Measurements from ENCODE around the gene CLSTN2.

Gene CLSTN2

GRCh38 chr3:139930211-139930610, 4.8 kb upstream of the CLSTN2 start:
- Histone ChIP-seq H4K8ac (ENCODE audit: low read depth, low read length) (no peak overlapping the region), H4K12ac (ENCODE audit: low read depth, low read length) (no peak overlapping the region), H3K79me2 (ENCODE audit: control insufficient read depth, insufficient read depth, low read length, poor library complexity) (no peaks in the 10 kb centered on the region), H2BK12ac (ENCODE audit: low read length) (no peak overlapping the region), H3K79me1 (ENCODE audit: low read length) (peaks cover 2% of the 10 kb centered on the region), H2AFZ (ENCODE audit: insufficient read depth, low read length, poor library complexity) (no peak overlapping the region), H2BK5ac (ENCODE audit: low read depth, low read length, poor library complexity) (no peak overlapping the region), H2AK5ac (ENCODE audit: low read length) (no peak overlapping the region), H3K4me2 (ENCODE audit: low read length) (no peak overlapping the region), H4K91ac (ENCODE audit: low read depth, low read length) (no peak overlapping the region), H3K9ac (ENCODE audit: low read length) (no peak overlapping the region), H3K23ac (ENCODE audit: low read length) (no peak overlapping the region), H3K18ac (ENCODE audit: low read length) (no peak overlapping the region), H3K9me3 (ENCODE audit: insufficient read depth, low read depth, low read length) (no peaks in the 10 kb centered on the region), H2BK120ac (ENCODE audit: insufficient read depth, low read length, poor library complexity) (no peak overlapping the region), H3K14ac (ENCODE audit: low read length) (no peak overlapping the region), H3K4ac (ENCODE audit: low read depth, low read length) (no peak overlapping the region), H3K27me3 (ENCODE audit: insufficient read depth, low read length) (no peaks in the 10 kb centered on the region), H3K4me1 (ENCODE audit: control insufficient read depth in 1 of 2, insufficient read depth in 2 of 2, low read length in 2 of 2) (peaks cover 2% of the 10 kb centered on the region in 2 experiments), H3K4me3 (ENCODE audit: low read depth, low read length) (no peak overlapping the region), H3K27ac (ENCODE audit: low read depth, low read length) (no peak overlapping the region), H3K36me3 (ENCODE audit: control insufficient read depth in 1 of 2, insufficient read depth in 2 of 2, low read length in 2 of 2) (no peaks in the 10 kb centered on the region)
- no peak for DNase-seq
- WGBS (ENCODE audit: extremely low coverage, insufficient coverage, insufficient read length) = no CpG with 5 or more reads among the region's 1 CpG

GRCh38 chr3:139933766-139934165, 1.2 kb upstream of the CLSTN2 start:
- H4K8ac ChIP-seq (ENCODE audit: low read depth, low read length) = no peak overlapping the region
- no peaks in the 10 kb centered on the region for H3K9me3 ChIP-seq (ENCODE audit: insufficient read depth, low read depth, low read length)
- H2BK120ac ChIP-seq (ENCODE audit: insufficient read depth, low read length, poor library complexity) = no peak overlapping the region
- H3K23ac ChIP-seq (ENCODE audit: low read length) = no peak overlapping the region
- DNase-seq = no peak
- H2BK12ac ChIP-seq (ENCODE audit: low read length) = no peak overlapping the region
- no peak overlapping the region for H2AK5ac ChIP-seq (ENCODE audit: low read length)
- no peak overlapping the region for H2AFZ ChIP-seq (ENCODE audit: insufficient read depth, low read length, poor library complexity)
- no peak overlapping the region for H3K4me2 ChIP-seq (ENCODE audit: low read length)
- peaks cover 8% of the 10 kb centered on the region for H3K27me3 ChIP-seq (ENCODE audit: insufficient read depth, low read length)
- H3K36me3 ChIP-seq (ENCODE audit: control insufficient read depth in 1 of 2, insufficient read depth in 2 of 2, low read length in 2 of 2) = no peaks in the 10 kb centered on the region
- no peak overlapping the region for H2BK5ac ChIP-seq (ENCODE audit: low read depth, low read length, poor library complexity)
- no peak overlapping the region for H4K91ac ChIP-seq (ENCODE audit: low read depth, low read length)
- no peak overlapping the region for H3K4me3 ChIP-seq (ENCODE audit: low read depth, low read length)
- no peak overlapping the region for H3K18ac ChIP-seq (ENCODE audit: low read length)
- no CpG with 5 or more reads among the region's 2 CpGs for WGBS (ENCODE audit: extremely low coverage, insufficient coverage, insufficient read length)
- no peak overlapping the region for H4K12ac ChIP-seq (ENCODE audit: low read depth, low read length)
- H3K79me2 ChIP-seq (ENCODE audit: control insufficient read depth, insufficient read depth, low read length, poor library complexity) = no peaks in the 10 kb centered on the region
- H3K9ac ChIP-seq (ENCODE audit: low read length) = no peak overlapping the region
- peaks cover 5 to 15% of the 10 kb centered on the region in 2 experiments for H3K4me1 ChIP-seq (ENCODE audit: control insufficient read depth in 1 of 2, insufficient read depth in 2 of 2, low read length in 2 of 2)
- no peak overlapping the region for H3K27ac ChIP-seq (ENCODE audit: low read depth, low read length)
- peaks cover 2% of the 10 kb centered on the region for H3K79me1 ChIP-seq (ENCODE audit: low read length)
- no peak overlapping the region for H3K4ac ChIP-seq (ENCODE audit: low read depth, low read length)
- H3K14ac ChIP-seq (ENCODE audit: low read length) = no peak overlapping the region

DNA sequence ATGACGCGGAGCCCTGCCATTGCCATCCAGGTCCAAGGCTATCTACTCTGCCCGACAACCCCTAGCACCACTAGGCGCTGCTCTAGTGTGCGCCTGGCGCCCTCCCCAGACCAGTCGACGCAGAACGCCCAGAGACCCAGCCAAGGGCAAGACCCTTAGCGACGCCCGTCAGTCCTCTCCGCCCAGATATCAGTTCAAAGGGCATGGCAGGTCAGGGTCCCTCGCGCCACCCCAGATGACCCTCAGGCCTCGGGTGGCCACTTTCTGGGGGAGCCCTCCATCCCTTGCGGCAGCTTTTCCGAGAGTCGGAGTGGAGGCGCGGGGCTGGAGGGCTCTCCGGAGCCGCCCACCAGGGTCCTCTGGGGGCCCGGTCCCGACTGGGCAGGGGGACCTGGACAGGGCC, 371 bp upstream of the CLSTN2 start:
- no peaks in the 10 kb centered on the region for H3K36me3 ChIP-seq (ENCODE audit: control insufficient read depth in 1 of 2, insufficient read depth in 2 of 2, low read length in 2 of 2)
- H4K8ac ChIP-seq (ENCODE audit: low read depth, low read length) = peak overlapping the region; percentile 26
- no peak overlapping the region for H3K23ac ChIP-seq (ENCODE audit: low read length)
- peak overlapping the region; percentile 21 for H2BK120ac ChIP-seq (ENCODE audit: insufficient read depth, low read length, poor library complexity)
- WGBS (ENCODE audit: extremely low coverage, insufficient coverage, insufficient read length) = no CpG with 5 or more reads among the region's 25 CpGs
- peaks cover 5 to 15% of the 10 kb centered on the region in 2 experiments for H3K4me1 ChIP-seq (ENCODE audit: control insufficient read depth in 1 of 2, insufficient read depth in 2 of 2, low read length in 2 of 2)
- peaks cover 8% of the 10 kb centered on the region for H3K27me3 ChIP-seq (ENCODE audit: insufficient read depth, low read length)
- H3K79me2 ChIP-seq (ENCODE audit: control insufficient read depth, insufficient read depth, low read length, poor library complexity) = no peaks in the 10 kb centered on the region
- no peak overlapping the region for H3K14ac ChIP-seq (ENCODE audit: low read length)
- peak overlapping the region; percentile 80 for H3K4me2 ChIP-seq (ENCODE audit: low read length)
- H2AK5ac ChIP-seq (ENCODE audit: low read length) = no peak overlapping the region
- no peak overlapping the region for H3K9ac ChIP-seq (ENCODE audit: low read length)
- H3K4me3 ChIP-seq (ENCODE audit: low read depth, low read length) = peak overlapping the region; percentile 93
- H3K18ac ChIP-seq (ENCODE audit: low read length) = no peak overlapping the region
- H3K4ac ChIP-seq (ENCODE audit: low read depth, low read length) = no peak overlapping the region
- H3K27ac ChIP-seq (ENCODE audit: low read depth, low read length) = no peak overlapping the region
- peaks cover 2% of the 10 kb centered on the region for H3K79me1 ChIP-seq (ENCODE audit: low read length)
- no peaks in the 10 kb centered on the region for H3K9me3 ChIP-seq (ENCODE audit: insufficient read depth, low read depth, low read length)
- H2BK5ac ChIP-seq (ENCODE audit: low read depth, low read length, poor library complexity) = peak overlapping the region; percentile 51
- H2AFZ ChIP-seq (ENCODE audit: insufficient read depth, low read length, poor library complexity) = peak overlapping the region; percentile 46
- H2BK12ac ChIP-seq (ENCODE audit: low read length) = peak overlapping the region; percentile 33
- no peak overlapping the region for H4K12ac ChIP-seq (ENCODE audit: low read depth, low read length)
- DNase-seq = peak; percentile 65 to 69
- H4K91ac ChIP-seq (ENCODE audit: low read depth, low read length) = peak overlapping the region; percentile 40

GRCh38 chr3:139935866-139936817, 1.2 kb downstream of the CLSTN2 start:
- Histone ChIP-seq H3K9me3 (ENCODE audit: insufficient read depth, low read depth, low read length) (no peaks in the 10 kb centered on the region), H2BK12ac (ENCODE audit: low read length) (no peak overlapping the region), H3K23ac (ENCODE audit: low read length) (no peak overlapping the region), H3K18ac (ENCODE audit: low read length) (no peak overlapping the region), H3K27me3 (ENCODE audit: insufficient read depth, low read length) (peaks cover 8% of the 10 kb centered on the region), H2BK5ac (ENCODE audit: low read depth, low read length, poor library complexity) (no peak overlapping the region), H3K79me2 (ENCODE audit: control insufficient read depth, insufficient read depth, low read length, poor library complexity) (no peaks in the 10 kb centered on the region), H4K91ac (ENCODE audit: low read depth, low read length) (no peak overlapping the region), H3K79me1 (ENCODE audit: low read length) (peaks cover 2% of the 10 kb centered on the region), H3K36me3 (ENCODE audit: control insufficient read depth in 1 of 2, insufficient read depth in 2 of 2, low read length in 2 of 2) (no peaks in the 10 kb centered on the region), H2AFZ (ENCODE audit: insufficient read depth, low read length, poor library complexity) (peak overlapping the region; percentile 19), H3K9ac (ENCODE audit: low read length) (peak overlapping the region; percentile 71), H4K8ac (ENCODE audit: low read depth, low read length) (no peak overlapping the region), H3K4me3 (ENCODE audit: low read depth, low read length) (peak overlapping the region; percentile 93), H3K4me2 (ENCODE audit: low read length) (peak overlapping the region; percentile 80), H3K4me1 (ENCODE audit: control insufficient read depth in 1 of 2, insufficient read depth in 2 of 2, low read length in 2 of 2) (peaks cover 5 to 15% of the 10 kb centered on the region in 2 experiments), H2AK5ac (ENCODE audit: low read length) (no peak overlapping the region), H2BK120ac (ENCODE audit: insufficient read depth, low read length, poor library complexity) (no peak overlapping the region), H3K4ac (ENCODE audit: low read depth, low read length) (no peak overlapping the region), H3K14ac (ENCODE audit: low read length) (no peak overlapping the region), H4K12ac (ENCODE audit: low read depth, low read length) (no peak overlapping the region), H3K27ac (ENCODE audit: low read depth, low read length) (no peak overlapping the region)
- no peak for DNase-seq
- WGBS (ENCODE audit: extremely low coverage, insufficient coverage, insufficient read length) = no CpG with 5 or more reads among the region's 42 CpGs
